Astrocyte of the spinal cord (primary cell): ENCODE results near the gene FSHR.

Experiments used
- DNase-seq: peaks from one replicate; pipeline ENCODE4 v3.0.0; 2011; ENCODE audit warnings: low read depth, low spot score
- H3K4me3 ChIP-seq: 2 replicates; pipeline ENCODE4 v1.5.1; 2011; ENCODE audit warnings: low read depth, mild to moderate bottlenecking, low read length, moderate library complexity
- in situ Hi-C: cut with HindIII; loops from 2 replicates; pipeline ENCODE4 v1.10.0; 2017; ENCODE audit warnings: low sequenced_read_pairs
- TF ChIP-seq, protein P1 (sequence below): IDR thresholded peaks from 2 replicates; pipeline ENCODE4 v1.5.1; 2012; ENCODE audit warnings: low read depth, mild to moderate bottlenecking, low read length, inconsistent platforms

FSHR gene

DNA sequence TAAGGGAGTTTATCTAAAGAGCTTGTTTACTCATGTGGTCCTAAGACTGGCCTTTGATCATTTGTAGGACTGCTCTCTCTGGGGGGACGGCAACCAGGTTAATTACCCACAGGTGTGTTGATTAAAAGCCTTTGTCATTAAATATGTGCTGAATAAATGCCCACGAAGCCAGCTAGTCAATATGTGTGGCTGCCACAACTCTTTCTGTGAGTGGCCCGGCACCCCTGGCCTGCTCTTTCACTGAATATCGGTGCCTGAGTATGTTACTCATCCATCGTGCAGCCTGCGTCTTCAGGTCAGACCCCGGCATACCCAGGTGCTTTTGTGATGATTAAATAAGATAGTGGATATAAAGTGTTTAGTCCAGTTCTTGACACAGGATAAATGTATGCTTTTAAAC is 24.3 kb upstream of the FSHR start:
- in situ Hi-C loops, result no loop called here
- no peak for DNase-seq
- TF ChIP-seq, protein P1, sequence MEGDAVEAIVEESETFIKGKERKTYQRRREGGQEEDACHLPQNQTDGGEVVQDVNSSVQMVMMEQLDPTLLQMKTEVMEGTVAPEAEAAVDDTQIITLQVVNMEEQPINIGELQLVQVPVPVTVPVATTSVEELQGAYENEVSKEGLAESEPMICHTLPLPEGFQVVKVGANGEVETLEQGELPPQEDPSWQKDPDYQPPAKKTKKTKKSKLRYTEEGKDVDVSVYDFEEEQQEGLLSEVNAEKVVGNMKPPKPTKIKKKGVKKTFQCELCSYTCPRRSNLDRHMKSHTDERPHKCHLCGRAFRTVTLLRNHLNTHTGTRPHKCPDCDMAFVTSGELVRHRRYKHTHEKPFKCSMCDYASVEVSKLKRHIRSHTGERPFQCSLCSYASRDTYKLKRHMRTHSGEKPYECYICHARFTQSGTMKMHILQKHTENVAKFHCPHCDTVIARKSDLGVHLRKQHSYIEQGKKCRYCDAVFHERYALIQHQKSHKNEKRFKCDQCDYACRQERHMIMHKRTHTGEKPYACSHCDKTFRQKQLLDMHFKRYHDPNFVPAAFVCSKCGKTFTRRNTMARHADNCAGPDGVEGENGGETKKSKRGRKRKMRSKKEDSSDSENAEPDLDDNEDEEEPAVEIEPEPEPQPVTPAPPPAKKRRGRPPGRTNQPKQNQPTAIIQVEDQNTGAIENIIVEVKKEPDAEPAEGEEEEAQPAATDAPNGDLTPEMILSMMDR, result no peak

DNA sequence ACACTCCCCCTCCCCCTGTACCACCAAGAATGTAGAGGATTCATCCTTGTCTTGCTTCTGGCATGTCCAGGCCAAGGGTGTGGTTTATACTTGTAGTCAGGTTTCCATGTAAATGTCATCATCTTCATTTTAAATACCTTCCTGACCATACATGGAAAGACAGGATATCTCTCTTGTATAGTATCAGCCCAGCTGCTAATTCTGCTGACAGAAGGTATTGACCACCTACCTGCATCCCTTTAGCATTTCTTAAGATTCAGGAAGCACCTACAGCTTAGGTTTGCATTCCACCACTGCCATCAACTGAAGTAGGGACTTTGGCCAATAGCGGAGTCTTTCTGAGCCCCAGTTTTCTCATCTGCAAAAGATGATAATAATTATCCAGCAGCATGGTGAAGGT is 22.9 kb upstream of the FSHR start:
- DNase-seq, result no peak
- in situ Hi-C loops, result no loop called here
- no peak overlapping the region for H3K4me3 ChIP-seq
- TF ChIP-seq, protein P1, result no peak

More for the DNA sequence above, 24.3 kb upstream of the FSHR start:
- H3K4me3 ChIP-seq, result no peak overlapping the region

DNA sequence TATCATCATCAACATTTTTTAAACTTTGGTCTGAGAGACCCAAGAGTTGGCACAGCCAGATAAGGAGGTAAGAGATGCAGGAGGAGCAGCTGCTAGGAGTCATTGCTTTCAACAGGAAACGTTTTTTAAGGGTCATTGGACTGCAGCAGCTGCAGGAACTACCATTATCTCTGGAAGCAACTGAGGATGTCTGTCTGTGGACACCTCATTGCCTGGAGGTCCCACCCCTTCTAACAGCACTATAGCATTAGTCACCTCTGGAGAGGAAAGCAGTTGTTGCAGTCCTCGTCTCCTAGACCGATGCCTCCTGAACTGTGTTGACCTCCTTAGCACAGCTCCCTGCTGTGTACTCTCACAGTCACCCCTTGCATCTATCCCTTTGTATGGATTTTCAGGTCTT is 21.5 kb upstream of the FSHR start:
- H3K4me3 ChIP-seq, result no peak overlapping the region
- no peak for DNase-seq
- in situ Hi-C loops, result no loop called here
- TF ChIP-seq, protein P1, result no peak

DNA sequence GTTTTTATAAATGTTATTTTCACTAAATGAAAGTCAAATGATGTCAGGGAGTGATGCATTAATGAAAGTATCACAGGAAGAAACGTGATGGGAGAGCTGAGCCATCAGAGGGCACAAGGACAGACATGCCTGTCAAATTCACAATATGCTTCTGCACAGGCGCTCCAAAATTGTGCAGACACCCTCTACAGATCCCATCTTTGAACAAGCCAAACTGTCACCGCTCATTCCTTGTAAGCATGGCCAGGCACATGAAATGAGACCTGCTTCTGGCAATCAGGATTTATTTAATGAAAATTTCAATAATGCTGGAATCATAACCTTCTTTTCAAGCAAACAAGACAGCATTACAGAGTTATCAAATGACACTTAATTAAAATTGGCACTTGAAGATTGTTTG is 20.4 kb upstream of the FSHR start:
- DNase-seq, result no peak
- H3K4me3 ChIP-seq, result no peak overlapping the region
- TF ChIP-seq, protein P1, result no peak
- in situ Hi-C loops, result no loop called here

DNA sequence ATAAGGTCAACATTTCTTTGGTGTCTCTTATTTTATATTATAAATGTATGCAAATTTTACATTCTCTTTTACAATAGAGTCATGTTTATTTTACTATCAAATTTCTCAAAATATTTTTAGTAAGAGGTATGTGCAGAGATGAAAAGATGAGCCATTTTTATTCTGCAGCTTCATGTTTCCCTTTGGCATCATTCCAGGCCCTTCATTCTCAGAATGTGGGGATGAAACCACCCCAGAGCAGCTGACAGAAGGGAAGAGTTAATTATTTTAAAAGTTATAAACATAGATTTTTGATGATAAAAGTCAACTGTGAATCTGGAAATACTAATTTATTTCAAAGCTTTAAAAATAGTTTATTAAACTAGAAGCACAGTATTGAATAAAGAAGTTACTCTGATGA is 12.8 kb upstream of the FSHR start:
- in situ Hi-C loops, result no loop called here
- TF ChIP-seq, protein P1, result no peak
- no peak overlapping the region for H3K4me3 ChIP-seq
- no peak for DNase-seq

DNA sequence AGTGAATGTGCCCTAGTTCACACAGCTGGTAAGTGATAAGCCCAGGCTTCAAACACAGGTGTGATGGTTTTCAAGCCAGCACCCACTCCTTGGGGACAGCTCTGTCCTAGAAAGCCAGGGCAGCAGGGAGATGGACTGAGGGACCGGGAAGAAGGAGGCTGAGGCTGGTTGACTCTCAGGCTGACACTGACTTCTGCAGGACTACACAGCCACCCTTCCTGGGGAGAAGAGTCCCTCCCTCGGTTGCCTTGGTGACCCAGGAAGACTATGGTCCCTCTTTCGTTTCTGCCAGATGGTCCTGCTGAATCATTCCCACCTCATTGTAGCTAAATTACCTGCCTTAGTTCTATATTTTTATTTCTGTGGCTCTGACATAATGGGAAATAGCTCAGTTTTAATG is 11.3 kb upstream of the FSHR start:
- DNase-seq, result no peak
- in situ Hi-C loops, result no loop called here
- no peak overlapping the region for H3K4me3 ChIP-seq
- TF ChIP-seq, protein P1, result no peak

DNA sequence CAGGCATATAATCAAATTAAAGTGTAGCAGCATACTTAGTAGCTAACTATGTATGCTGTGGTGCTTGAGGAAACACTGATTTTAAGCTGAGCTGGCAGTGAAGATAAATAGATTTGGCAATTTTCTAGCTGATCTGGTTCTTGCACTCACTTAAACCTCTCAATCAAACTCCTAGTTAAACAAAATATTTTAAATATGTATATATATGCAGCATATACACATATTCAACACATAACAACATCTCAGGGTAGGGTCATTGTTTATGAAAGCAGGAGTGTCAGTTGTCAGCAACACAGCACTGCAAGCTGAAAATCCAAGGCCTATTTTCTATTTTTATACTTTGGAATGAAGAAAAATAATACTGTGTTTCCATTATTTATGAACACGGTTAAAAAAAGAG is 10.4 kb upstream of the FSHR start:
- DNase-seq, result no peak
- H3K4me3 ChIP-seq, result no peak overlapping the region
- TF ChIP-seq, protein P1, result no peak
- in situ Hi-C loops, result no loop called here
